Lower leg skin (tissue), 3 donors: ENCODE results near the gene PDPR.

Experiments
- CTCF ChIP-seq, 3 donors: fragments of 450-650 bp; IDR thresholded peaks; one replicate each; pipeline ENCODE4 v1.5.1; 2016; ENCODE audit warnings: antibody characterized with exemption in 3 of 3, mild to moderate bottlenecking in 3 of 3, moderate library complexity in 2 of 3
- POLR2A ChIP-seq, 2 donors: fragments of 450-650 bp; IDR thresholded peaks; one replicate each; pipeline ENCODE4 v1.6.1; 2016 to 2017; ENCODE audit warnings: antibody characterized with exemption in 2 of 2, mild to moderate bottlenecking in 1 of 2, moderate library complexity in 1 of 2

- TF ChIP-seq CTCF (IDR thresholded peaks at IDR 0.05): no peak
- TF ChIP-seq POLR2A (IDR thresholded peaks at IDR 0.05): no peak
These were observed 37.3 kb downstream of the PDPR start for GRCh38 chr16:70151391-70151790.
